Testis (tissue), 3 donors: ENCODE results near the gene SERPING1. TPM values are rescaled to one million over a fixed set of nuclear protein-coding genes. Genes with fewer than 3 reads are reported as not detected.

Experiments used
- DNase-seq: peaks from one replicate; pipeline ENCODE4 v3.0.0-alpha.2; 2019
- H3K27ac ChIP-seq, 2 donors: fragments of 200-600 bp; sonication (generic); one replicate each; pipeline ENCODE4 v1.5.1; 2019
- H3K27me3 ChIP-seq: fragments of 200-600 bp; sonication (generic); one replicate; pipeline ENCODE4 v1.5.1; 2019
- H3K36me3 ChIP-seq: fragments of 200-600 bp; sonication (generic); one replicate; pipeline ENCODE4 v1.5.1; 2017; ENCODE audit warnings: low read depth; ENCODE audit errors: missing control alignments
- H3K4me1 ChIP-seq: fragments of 200-600 bp; sonication (generic); one replicate; pipeline ENCODE4 v1.5.1; 2019
- H3K4me3 ChIP-seq, 2 donors: fragments of 200-600 bp; sonication (generic); one replicate each; pipeline ENCODE4 v1.5.1; 2017 to 2019
- H3K9me3 ChIP-seq: fragments of 200-600 bp; sonication (generic); one replicate; pipeline ENCODE4 v1.5.1; 2017
- CTCF ChIP-seq, 3 experiments: fragments of 450-650 bp in 2 of 3; fragments of 200-600 bp in 1 of 3; sonication (generic) in 1 of 3; IDR thresholded peaks; one replicate each; pipeline ENCODE4 v1.5.1; 2016 to 2019; ENCODE audit warnings: antibody characterized with exemption in 3 of 3, mild to moderate bottlenecking in 2 of 3, moderate library complexity in 1 of 3
- POLR2A ChIP-seq: fragments of 450-650 bp; IDR thresholded peaks from one replicate; pipeline ENCODE4 v1.6.1; 2017; ENCODE audit warnings: antibody characterized with exemption, mild to moderate bottlenecking, moderate library complexity
- WGBS, 2 donors: methylation state at CpG; one replicate each; pipeline ENCODE4 v1.1.5; 2018; 5-methylcytosine and 5-hydroxymethylcytosine counted together
- intact Hi-C: fragments of 100-400 bp; cut with DNase I; formaldehyde crosslinking; loops from one replicate; pipeline ENCODE4 v1.15.1; 2023; ENCODE audit warnings: low total_unique reads
- polyA plus RNA-seq: library from polyadenylated mRNA; stranded (reverse); fragments of 350-450 nt; fragmentation: Illumina TruSeq; extraction: RNeasy Lipid Tissue Mini Kit (QIAGEN cat#74804); gene quantifications from one replicate; pipeline ENCODE4 v1.2.3, GENCODE V29; 2014; ENCODE audit warnings: low read depth, low replicate concordance; ENCODE audit not compliant: insufficient read depth
- total RNA-seq, 2 donors: library from RNA; depleted of rRNA; stranded (reverse); fragments of >200 nt; gene quantifications; one replicate each; pipeline ENCODE4 v1.2.3, GENCODE V29; 2016

The SERPING1 gene
- total and polyA plus RNA-seq, 3 donors from 2014 or later: 53.6 to 273 (median 113) TPM

- no peak overlapping the region for H3K4me3 ChIP-seq
- no peaks in the 10 kb centered on the region for H3K4me1 ChIP-seq
- no peaks in the 10 kb centered on the region for H3K9me3 ChIP-seq
- H3K27ac ChIP-seq: no peak overlapping the region
- DNase-seq: no peak
- intact Hi-C loops: no loop called here
- TF ChIP-seq POLR2A: no peak
- TF ChIP-seq CTCF (IDR thresholded peaks at IDR 0.05): no peak
- H3K27me3 ChIP-seq: no peaks in the 10 kb centered on the region
- no peaks in the 10 kb centered on the region for H3K36me3 ChIP-seq
Measured at GRCh38 chr11:57620467-57620866, 23.0 kb downstream of the SERPING1 start.

DNA sequence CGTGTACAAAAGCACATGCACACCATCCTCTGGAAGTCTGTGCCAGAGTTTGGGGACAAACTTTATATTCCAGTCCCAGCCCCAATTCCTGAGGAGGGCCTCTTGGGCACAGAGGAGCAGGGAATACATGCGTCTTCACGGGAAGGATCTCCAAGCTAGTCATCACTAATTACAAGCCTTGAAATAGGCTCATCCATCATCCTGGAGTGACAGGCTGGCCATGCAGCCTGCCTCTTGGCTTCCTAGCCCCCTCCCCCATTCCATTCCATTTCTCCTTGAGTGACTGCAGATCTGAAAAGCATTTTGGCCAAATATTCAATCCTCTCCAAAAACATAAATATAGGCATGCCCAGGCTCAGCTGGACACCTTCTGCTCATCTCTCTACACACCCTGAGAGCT lies 24.8 kb downstream of the SERPING1 start:
- TF ChIP-seq POLR2A (no peak), CTCF (IDR thresholded peaks at IDR 0.05) (no peak)
- Histone ChIP-seq H3K27ac (no peak overlapping the region), H3K27me3 (no peaks in the 10 kb centered on the region), H3K4me3 (no peak overlapping the region), H3K9me3 (no peaks in the 10 kb centered on the region), H3K4me1 (no peaks in the 10 kb centered on the region), H3K36me3 (no peaks in the 10 kb centered on the region)
- DNase-seq: no peak
- 35 to 68% methylated on average over 3 of the region's 3 CpGs for WGBS, 2 donors
- intact Hi-C loops: no loop called here

GRCh38 chr11:57624864-57625263 lies 27.4 kb downstream of the SERPING1 start:
- TF ChIP-seq CTCF (IDR thresholded peaks at IDR 0.05): no peak

GRCh38 chr11:57626895-57627294 lies 29.4 kb downstream of the SERPING1 start:
- WGBS, 2 donors: 73 to 80% methylated on average over 1 of the region's 1 CpG
- DNase-seq: no peak
- Histone ChIP-seq H3K4me1 (no peaks in the 10 kb centered on the region), H3K4me3 (no peak overlapping the region), H3K27ac (no peak overlapping the region), H3K9me3 (no peaks in the 10 kb centered on the region), H3K36me3 (no peaks in the 10 kb centered on the region), H3K27me3 (no peaks in the 10 kb centered on the region)
- TF ChIP-seq CTCF (IDR thresholded peaks at IDR 0.05): no peak
- TF ChIP-seq POLR2A: no peak
- intact Hi-C loops: no loop called here

More at GRCh38 chr11:57624864-57625263, 27.4 kb downstream of the SERPING1 start:
- WGBS, 2 donors: 94 to 96% methylated on average over 2 of the region's 2 CpGs
- Histone ChIP-seq H3K4me1 (no peaks in the 10 kb centered on the region), H3K4me3 (no peak overlapping the region), H3K9me3 (no peaks in the 10 kb centered on the region), H3K27ac (no peak overlapping the region), H3K36me3 (no peaks in the 10 kb centered on the region), H3K27me3 (no peaks in the 10 kb centered on the region)
- no peak for DNase-seq
- intact Hi-C loops: no loop called here

DNA sequence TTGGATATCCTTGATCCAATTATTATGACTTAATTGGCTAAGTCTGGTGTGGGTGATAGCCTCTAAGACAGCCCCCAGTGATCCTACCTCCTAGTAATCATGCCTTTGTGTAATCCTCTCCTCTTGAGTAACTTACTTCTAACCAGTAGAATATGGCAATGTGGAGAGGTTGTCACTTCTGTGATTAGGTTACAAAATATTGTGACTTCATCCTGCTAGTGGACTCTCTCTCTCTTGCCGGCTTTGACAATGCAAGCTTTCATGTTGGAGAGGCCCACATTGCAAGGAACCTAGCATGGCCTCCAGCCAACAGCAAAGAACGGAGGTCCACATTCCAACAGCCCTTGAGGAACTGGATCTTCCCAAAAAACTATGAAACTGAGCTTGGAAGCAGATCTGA lies 32.7 kb downstream of the SERPING1 start:
- 27 to 48% methylated on average over 2 of the region's 2 CpGs for WGBS, 2 donors
- no peak overlapping the region for H3K27ac ChIP-seq
- H3K9me3 ChIP-seq: no peaks in the 10 kb centered on the region
- intact Hi-C loops: no loop called here
- no peak for DNase-seq
- no peak overlapping the region for H3K4me3 ChIP-seq
- TF ChIP-seq POLR2A (no peak), CTCF (IDR thresholded peaks at IDR 0.05) (no peak)
- no peaks in the 10 kb centered on the region for H3K36me3 ChIP-seq
- no peaks in the 10 kb centered on the region for H3K4me1 ChIP-seq
- H3K27me3 ChIP-seq: no peaks in the 10 kb centered on the region
